ENCODE data around the gene USH2A. TPM values are rescaled to one million over a fixed set of nuclear protein-coding genes. Genes with fewer than 3 reads are reported as not detected.
A peak's percentile ranks its signal among the peaks of the same experiment; 100 is the strongest.

The USH2A gene
- total and polyA plus RNA-seq, 11 donors = 0.03 to 4.7 (median 1.7) TPM

- no peaks in the 10 kb centered on the region for H3K9me3 ChIP-seq
- ATAC-seq (peak in 3 of 4 donors; percentile 33 to 54 (median 44)), DNase-seq (no peak)
- no peaks in the 10 kb centered on the region for H3K36me3 ChIP-seq
- intact Hi-C loops (cut with DNase I) = loop anchor here in 5 of 10 donors (5.0 to 10.0 kb wide), 3 partner anchors 414 to 434 kb away; partner anchors contain the start of gene ESRRG (in 1 of the 5)
- TF ChIP-seq CTCF (IDR thresholded peaks at IDR 0.05) = peak in 11 of 12 donors; percentile 12 to 56 (median 40)
- no peak for TF ChIP-seq POLR2A (IDR thresholded peaks at IDR 0.05)
- H3K27me3 ChIP-seq = no peaks in the 10 kb centered on the region
- H3K4me3 ChIP-seq = no peak overlapping the region
- 5 to 10% (median 7%) methylated on average over 4 of the region's 4 CpGs for WGBS, 4 donors
- no peaks in the 10 kb centered on the region for H3K4me1 ChIP-seq
- no peak overlapping the region for H3K27ac ChIP-seq
Observed at GRCh38 chr1:216310776-216311175, 112.5 kb downstream of the USH2A start.

GRCh38 chr1:216306830-216307229, 116.4 kb downstream of the USH2A start:
- H3K27ac ChIP-seq = no peak overlapping the region
- DNase-seq (no peak), ATAC-seq (no peak)
- intact Hi-C loops (cut with DNase I) = no loop called here
- no peaks in the 10 kb centered on the region for H3K4me1 ChIP-seq
- no peaks in the 10 kb centered on the region for H3K9me3 ChIP-seq
- H3K4me3 ChIP-seq = no peak overlapping the region
- TF ChIP-seq POLR2A (IDR thresholded peaks at IDR 0.05) (no peak), CTCF (IDR thresholded peaks at IDR 0.05) (no peak)
- H3K36me3 ChIP-seq = no peaks in the 10 kb centered on the region
- 75 to 83% (median 78%) methylated on average over 4 of the region's 4 CpGs for WGBS, 4 donors
- no peaks in the 10 kb centered on the region for H3K27me3 ChIP-seq

- TF ChIP-seq CTCF (IDR thresholded peaks at IDR 0.05) (no peak), POLR2A (IDR thresholded peaks at IDR 0.05) (no peak)
- Histone ChIP-seq H3K27me3 (no peaks in the 10 kb centered on the region), H3K4me1 (no peaks in the 10 kb centered on the region), H3K36me3 (no peaks in the 10 kb centered on the region), H3K27ac (no peak overlapping the region), H3K9me3 (no peaks in the 10 kb centered on the region), H3K4me3 (no peak overlapping the region)
- intact Hi-C loops (cut with DNase I) = no loop called here
- no peak for ATAC-seq
- DNase-seq = no peak
Observed at GRCh38 chr1:216303690-216304089, 119.6 kb downstream of the USH2A start.

GRCh38 chr1:216293683-216294082, 129.6 kb downstream of the USH2A start:
- Histone ChIP-seq H3K27ac (no peak overlapping the region), H3K9me3 (no peaks in the 10 kb centered on the region), H3K4me3 (no peak overlapping the region), H3K27me3 (no peaks in the 10 kb centered on the region), H3K4me1 (no peaks in the 10 kb centered on the region), H3K36me3 (no peaks in the 10 kb centered on the region)
- no peak for TF ChIP-seq CTCF (IDR thresholded peaks at IDR 0.05)
- TF ChIP-seq POLR2A (IDR thresholded peaks at IDR 0.05) = no peak
- ATAC-seq (no peak), DNase-seq (no peak)
- 32 to 49% (median 45%) methylated on average over 6 of the region's 6 CpGs for WGBS, 4 donors
- intact Hi-C loops (cut with DNase I) = no loop called here
